GM23338 (cell line): ENCODE data around the gene RAD18.

Experiments used
- CTCF ChIP-seq, 2 experiments: fragments of 200-600 bp in 1 of 2; sonication (generic) in 1 of 2; conservative IDR thresholded peaks; 2 replicates each; pipeline versions ENCODE4 v1.5.1 to v1.6.1; 2016 to 2017; ENCODE audit warnings: antibody characterized with exemption in 2 of 2, low read depth in 2 of 2, mild to moderate bottlenecking in 2 of 2, moderate library complexity in 1 of 2
- POLR2AphosphoS5 ChIP-seq: IDR thresholded peaks from 2 replicates; pipeline ENCODE4 v1.6.1; 2016; ENCODE audit warnings: antibody characterized with exemption, low read depth

GRCh38 chr3:8886546-8886945, 76.7 kb downstream of the RAD18 start:
- no peak for TF ChIP-seq CTCF (conservative IDR thresholded peaks at IDR 0.05; ENCODE audit: low read depth in 2 of 2)
- TF ChIP-seq POLR2AphosphoS5, result no peak
